HPDE6-E6E7 (cell line): ENCODE data around the gene LINGO3.

Experiments
- DNase-seq: peaks from one replicate; pipeline ENCODE4 v3.0.0; 2011; ENCODE audit warnings: missing footprints; ENCODE audit errors: extremely low spot score

The LINGO3 gene

DNA sequence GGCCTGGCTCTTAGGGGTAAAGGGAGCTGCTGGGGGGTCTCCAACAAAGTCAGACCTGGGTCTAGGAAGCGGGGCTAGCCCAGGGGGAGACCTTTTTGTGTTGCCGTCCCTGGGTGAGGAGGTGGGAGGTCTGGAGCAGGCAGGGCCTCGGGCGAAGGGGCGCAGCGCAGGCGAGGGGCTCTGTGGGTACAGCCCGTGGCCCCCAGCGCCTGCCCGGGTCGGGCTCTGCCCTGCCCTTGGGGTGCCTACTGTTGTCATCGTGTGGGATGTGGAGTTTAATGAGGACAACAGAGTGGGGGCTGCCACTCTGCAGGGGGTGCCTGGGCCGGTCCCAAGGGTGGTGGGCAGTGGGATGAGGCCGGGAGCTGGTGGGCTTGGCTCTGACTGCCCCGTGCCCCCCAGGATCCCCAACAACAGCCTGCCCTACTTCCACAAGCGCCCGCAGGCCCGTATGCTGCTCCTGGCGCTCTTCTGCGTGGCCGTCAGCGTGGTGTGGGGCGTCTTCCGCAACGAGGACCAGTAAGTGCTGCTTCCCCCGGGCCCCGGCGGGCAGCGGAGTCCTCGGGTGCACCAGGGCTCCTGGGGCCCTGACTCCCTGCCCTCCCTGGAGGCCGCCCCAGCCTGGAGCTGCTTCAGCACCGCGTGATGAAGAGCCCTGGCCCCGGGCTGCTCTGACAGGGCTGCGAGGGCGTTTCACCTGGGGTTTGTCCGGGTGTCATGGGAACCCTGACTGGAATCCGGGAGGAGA lies 32.7 kb upstream of the LINGO3 start:
- DNase-seq: no peak

DNA sequence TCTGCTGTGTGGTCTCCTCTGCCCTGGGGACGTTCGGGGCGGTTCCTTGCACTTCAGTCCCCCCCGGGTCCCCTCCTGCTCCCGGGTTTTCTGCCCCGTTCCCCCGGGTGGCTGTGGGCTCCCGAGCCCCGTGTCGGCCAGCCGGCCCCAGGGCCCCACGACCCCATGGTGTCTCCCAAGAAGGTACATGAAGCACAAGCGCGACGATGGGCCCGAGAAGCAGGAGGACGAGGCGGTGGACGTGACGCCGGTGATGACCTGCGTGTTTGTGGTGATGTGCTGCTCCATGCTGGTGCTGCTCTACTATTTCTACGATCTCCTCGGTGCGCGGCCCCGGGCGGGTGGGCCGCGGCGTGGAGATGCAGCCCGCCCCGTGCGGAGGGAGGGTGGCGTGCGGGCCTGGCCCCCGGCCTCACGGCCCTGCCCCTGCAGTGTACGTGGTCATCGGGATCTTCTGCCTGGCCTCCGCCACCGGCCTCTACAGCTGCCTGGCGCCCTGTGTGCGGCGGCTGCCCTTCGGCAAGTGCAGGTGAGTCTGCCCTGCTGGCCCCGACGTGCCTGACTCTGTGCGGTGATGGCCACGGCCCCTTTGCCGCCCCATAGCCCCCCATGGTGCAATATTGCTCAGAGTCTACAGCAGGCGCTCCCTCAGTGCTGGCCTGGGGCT lies 31.8 kb upstream of the LINGO3 start:
- no peak for DNase-seq

DNA sequence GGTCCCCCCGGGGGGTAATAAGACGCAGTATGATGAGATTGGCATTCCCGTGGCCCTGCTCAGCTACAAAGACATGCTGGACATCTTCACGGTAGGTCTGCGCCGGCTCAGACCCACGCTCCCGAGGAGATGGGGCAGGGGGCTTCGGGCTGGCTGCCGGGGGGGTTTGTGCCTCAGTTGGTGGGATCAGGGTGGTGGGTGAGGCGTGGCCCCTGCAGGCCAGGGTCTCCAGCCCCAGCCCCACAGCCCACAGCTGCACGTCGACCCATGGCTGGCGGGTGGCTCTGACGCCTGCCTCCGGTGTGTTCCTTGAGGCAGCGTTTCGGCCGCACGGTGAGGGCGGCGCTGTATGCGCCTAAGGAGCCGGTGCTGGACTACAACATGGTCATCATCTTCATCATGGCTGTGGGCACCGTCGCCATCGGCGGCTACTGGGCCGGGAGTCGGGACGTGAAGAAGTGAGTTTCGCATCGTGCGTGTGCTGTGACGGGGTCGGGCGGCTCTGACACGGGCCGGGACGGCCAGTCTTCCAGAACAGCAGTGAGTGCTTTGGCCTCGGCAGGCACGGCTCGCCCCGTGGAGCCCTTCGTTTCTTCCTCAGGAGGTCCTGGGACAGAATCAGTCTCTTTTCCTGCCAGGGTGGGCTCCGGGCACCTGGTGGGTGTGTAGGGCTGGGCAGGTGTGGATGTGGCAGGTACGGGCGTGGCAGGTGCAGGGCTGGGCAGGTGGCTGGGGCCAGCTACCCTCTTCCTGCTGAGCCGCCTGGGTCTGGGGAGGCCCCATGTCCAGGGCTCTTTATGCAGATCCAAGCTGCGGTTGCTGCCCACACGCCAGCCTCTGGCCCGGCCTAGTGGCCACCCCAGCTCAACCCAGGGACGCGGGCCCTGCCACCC lies 31.0 kb upstream of the LINGO3 start:
- no peak for DNase-seq

DNA sequence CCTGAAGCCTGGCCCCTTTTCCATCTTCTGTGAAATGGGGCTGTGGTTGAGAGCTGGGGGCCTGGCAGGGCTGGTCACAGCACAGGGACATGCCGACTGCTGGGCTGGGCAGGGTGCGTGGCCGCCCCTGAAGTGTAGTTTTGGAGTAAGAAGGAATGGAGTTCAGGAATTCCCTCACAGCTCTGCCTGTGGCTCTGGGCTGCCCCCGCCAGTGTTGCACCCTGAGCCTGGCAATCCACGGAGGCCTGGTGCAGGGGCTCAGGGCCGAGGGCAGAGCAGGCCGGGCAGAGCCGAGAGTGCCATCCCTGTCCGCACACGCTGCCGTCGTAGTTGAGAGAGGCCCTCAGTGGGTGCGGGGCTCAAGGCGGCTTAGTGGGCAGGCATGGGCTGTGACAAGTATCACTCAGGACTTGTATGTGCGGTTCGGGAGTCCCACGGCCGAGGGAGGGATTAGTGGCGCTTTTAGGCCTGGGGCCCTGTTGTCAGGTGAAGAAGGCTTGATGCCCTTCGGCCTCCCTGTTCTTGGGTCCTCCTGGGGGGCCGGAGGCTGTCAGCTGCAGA lies 30.2 kb upstream of the LINGO3 start:
- no peak for DNase-seq

DNA sequence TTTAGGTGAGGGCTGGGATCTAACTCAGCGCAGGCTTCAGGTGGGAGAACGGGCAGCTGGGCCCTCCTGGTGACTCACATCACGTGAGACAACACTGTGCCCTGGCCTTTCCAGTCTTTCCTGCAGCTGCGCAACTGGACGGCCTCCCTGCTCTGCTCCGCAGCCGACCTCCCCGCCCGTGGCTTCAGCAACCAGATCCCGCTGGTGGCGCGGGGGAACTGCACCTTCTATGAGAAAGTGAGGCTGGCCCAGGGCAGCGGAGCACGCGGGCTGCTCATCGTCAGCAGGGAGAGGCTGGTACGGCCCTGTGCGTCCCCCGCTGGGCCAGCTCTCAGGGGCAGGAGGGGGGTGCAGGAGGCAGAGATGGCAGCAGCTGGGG lies 29.4 kb upstream of the LINGO3 start:
- DNase-seq: no peak

- DNase-seq: no peak
Measured at GRCh38 chr19:2336528-2337328, 28.8 kb upstream of the LINGO3 start.

DNA sequence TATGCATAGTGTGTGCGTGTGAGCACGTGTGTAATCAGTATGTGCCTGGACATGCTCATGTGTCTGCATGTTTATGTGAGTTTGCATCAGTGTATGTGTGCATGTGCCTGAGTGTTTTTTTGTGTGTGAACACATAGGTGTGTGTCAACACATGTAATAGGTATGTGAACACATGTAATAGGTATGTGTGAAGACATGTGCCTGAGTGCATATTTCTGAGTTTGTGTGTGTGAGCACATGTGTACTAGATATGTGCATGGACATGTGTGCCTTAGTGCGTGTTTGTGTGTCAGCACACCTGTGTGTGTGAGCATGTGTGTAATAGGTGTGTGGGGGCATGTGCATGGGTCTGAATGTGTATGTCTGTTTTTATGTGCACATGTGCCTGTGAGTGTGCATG lies 27.9 kb upstream of the LINGO3 start:
- no peak for DNase-seq

DNA sequence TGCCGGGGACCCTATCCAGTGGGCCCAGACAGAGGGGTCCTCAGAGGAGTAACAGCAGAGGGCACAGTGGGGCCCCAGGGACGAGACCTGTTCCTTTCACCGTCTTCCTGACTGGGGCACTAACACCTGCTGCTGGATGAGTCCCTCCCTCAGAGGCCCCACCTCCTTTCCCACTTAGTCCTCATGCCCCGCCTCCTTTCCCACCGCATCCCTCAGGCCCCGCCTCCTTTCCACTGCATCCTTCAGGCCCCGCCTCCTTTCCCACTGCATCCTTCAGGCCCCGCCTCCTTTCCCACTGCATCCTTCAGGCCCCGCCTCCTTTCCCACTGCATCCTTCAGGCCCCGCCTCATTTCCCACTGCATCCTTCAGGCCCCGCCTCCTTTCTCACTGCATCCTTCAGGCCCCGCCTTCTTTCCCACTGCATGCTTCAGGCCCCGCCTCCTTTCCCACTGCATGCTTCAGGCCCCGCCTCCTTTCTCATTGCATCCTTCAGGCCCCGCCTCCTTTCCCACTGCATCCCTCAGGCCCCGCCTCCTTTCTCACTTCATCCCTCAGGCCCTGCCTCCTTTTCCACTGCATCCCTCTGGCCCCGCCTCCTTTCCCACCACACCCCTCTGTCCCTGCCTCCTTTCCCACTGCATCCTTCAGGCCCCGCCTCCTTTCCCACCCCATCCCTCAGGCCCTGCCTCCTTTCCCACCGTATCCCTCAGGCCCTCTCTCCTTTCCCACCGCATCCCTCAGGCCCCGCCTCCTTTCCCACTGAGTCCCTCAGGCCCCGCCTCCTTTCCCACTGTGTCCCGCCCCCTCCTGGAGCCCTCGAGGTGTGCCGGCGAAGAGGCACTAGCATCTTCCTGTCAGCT lies 27.3 kb upstream of the LINGO3 start:
- DNase-seq: no peak

GRCh38 chr19:2334426-2334825 lies 26.5 kb upstream of the LINGO3 start:
- DNase-seq: no peak

- DNase-seq: no peak
Measured at GRCh38 chr19:2333807-2334211, 25.9 kb upstream of the LINGO3 start.

DNA sequence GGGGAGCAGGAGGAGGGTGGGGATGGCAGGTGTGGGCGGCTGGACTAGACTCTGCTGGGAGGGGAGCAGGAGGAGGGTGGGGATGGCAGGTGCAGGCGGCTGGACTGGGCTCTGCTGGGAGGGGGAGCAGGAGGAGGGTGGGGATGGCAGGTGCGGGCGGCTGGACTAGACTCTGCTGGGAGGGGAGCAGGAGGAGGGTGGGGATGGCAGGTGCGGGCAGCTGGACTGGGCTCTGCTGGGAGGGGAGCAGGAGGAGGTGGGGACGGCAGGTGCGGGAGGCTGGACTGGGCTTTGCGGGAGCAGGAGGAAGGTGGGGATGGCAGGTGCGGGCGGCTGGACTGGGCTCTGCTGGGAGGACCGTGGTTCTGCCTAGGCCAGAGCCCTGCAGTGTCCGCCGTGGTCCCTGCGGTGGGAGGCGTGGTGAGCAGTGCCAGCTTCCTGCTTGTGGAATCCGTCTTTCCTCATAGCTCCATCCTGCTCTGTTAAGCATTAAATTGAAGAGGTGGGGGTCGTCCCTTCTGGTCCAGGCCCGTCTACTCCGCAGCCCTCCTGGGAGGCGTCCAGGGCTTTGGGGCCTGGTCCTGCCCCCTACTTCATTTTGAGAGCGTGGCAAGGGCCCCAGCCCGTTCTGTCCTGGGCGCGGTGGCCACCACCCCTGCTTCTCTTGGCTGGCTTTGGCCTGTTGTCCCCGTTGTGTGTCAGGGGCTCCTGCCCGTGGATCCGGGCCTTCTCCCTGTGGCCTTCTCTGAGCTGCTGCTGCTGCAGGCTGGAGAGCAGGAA lies 25.3 kb upstream of the LINGO3 start:
- no peak for DNase-seq

DNA sequence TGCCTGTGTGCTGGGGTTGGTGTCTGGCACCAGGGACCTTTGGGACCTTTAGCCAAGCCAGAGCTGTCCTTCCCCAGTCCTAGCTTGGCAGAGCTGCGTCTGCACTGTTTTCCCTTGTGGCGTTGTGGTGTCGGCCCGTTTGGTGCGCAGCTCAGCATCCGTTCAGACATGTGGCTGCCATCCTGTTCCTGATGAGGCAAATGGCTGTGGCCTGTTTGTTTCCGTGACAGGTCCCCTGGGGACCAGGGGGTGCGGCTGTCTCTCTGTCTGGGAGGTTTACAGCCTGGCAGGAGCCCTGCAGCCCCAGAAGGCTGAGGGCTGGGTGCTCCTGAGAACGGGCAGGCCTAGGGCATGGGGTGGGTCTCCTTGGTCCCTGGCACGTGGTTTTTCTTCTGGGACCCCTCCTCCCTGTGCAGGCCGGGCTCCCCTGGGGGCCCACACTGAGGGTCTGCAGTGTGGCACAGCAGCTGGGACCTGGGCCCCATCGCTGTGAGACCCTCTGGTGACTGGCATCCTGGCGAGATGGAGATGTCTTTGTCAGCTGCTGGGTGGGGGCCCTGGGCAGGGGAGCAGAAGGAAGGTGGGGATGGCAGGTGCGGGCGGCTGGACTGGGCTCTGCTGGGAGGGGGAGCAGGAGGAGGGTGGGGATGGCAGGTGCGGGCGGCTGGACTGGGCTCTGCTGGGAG lies 24.5 kb upstream of the LINGO3 start:
- no peak for DNase-seq

GRCh38 chr19:2331601-2332246 lies 23.8 kb upstream of the LINGO3 start:
- DNase-seq: no peak

DNA sequence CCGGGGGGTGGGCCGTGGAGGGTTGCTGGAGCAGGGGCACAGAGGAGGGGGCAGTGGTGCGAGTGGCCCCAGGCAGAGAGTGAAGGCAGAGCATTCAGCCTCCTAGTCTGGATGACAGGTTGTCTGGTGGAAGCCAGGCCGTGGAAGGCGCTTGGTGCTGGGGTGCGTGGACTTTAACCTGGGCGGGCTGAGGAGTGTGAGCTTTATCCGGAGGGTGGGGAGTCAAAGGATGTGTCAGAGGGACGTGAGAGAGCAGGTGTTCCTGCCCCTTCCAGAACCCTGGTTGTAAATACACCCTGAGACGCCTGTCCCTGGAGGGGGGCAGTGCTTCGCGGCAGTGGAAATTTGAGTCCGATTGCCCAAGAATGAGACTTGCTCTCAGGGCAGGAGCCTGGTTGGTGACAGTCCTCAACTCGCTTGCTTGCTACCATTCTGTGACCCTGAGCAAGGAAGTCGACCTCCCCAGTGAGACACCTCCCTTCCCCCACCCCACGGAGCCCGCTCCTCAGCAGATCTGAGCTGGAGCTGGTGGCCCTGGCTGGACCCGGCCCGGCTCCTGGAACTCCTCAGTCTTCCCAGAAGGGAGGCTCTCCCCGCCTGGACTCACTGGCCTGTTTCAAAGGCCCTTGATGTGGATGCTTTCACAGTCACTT lies 22.8 kb upstream of the LINGO3 start:
- DNase-seq: no peak

DNA sequence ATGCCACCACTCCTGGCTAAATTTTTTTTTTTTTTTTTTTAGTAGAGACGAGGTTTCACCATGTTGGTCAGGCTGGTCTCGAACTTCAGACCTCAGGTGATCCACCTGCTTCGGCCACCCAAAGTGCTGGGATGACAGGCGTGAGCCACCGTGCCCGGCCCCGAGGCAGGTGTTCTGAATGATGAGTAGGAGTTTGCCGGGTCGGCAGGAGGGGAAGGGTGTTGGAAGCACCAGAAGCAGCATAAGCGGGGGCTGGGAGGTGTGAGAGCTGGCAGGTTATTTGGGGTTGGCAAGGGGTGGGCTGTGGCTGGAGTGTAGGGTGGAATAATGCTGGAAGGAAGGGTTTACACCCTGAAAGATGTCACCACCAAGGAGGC lies 22.3 kb upstream of the LINGO3 start:
- no peak for DNase-seq

DNA sequence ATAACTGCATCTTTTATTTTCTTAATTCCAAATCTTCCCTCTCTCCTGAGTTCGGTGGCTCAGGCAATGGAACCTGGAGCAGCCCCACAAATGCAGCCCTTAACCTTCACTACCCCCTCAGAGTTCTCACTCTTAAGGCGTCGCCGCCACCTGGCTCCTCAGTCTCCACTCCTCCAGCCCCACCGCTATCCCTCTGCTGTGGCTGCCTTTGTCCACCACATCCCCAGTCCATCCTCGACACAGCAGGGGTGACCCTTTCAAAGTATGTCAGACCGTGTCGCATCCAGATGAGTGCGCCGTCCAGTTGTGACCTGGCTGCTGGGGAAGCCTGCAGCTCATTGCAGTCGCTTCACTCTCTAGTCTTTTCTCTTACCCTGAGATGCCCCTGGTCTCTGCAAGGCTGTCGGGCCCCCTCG lies 21.6 kb upstream of the LINGO3 start:
- no peak for DNase-seq

- no peak for DNase-seq
Measured at GRCh38 chr19:2329149-2329478, 21.2 kb upstream of the LINGO3 start.
